ENCODE data around the gene APBB3. TPM values are rescaled to one million over a fixed set of nuclear protein-coding genes. Genes with fewer than 3 reads are reported as not detected.
A peak's percentile ranks its signal among the peaks of the same experiment; 100 is the strongest.

APBB3 gene
- polyA plus RNA-seq, 3 donors, result 4.9 to 211 (median 7.4) TPM

DNA sequence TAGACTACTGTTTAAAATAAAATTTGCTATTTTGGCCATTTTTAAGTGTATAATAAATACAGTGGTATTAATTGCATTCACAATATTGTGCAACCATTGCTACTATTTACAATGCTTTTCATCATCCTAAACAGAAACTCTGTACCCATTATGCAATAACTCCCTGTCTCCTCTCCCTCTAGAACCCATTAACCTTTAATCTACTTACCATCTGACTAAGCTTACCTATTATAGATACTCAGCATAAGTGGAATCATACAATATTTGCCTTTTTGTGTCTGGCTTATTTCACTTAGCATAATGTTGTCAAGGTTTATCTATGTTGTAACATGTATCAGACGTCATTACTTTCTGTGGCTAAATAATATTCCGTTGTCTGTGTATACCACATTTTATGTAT is 42.6 kb upstream of the APBB3 start:
- no CpG with 5 or more reads among the region's 2 CpGs for WGBS (ENCODE audit: insufficient coverage)
- no peak overlapping the region for H3K9ac ChIP-seq (ENCODE audit: insufficient read depth, low read length, poor library complexity, severe bottlenecking)
- intact Hi-C loops (cut with micrococcal nuclease), result no loop called here
- Mint-ChIP-seq H3K27me3 (ENCODE audit: low read depth in 3 of 3) (peaks cover 0 to 5% (median 0%) of the 10 kb centered on the region in 3 donors), H3K36me3 (peaks cover 1 to 4% of the 10 kb centered on the region in 2 donors), H3K9me3 (peaks cover 0 to 4% (median 0%) of the 10 kb centered on the region in 7 donors), H3K4me1 (peaks cover 85% of the 10 kb centered on the region), H3K4me3 (no peak overlapping the region), H3K27ac (peak overlapping the region; percentile 92 to 100 (median 98))
- H3K36me3 ChIP-seq (replicated peaks in 1 of 2; ENCODE audit: control insufficient read depth in 1 of 2, insufficient read depth in 2 of 2, low read length in 2 of 2), result no peaks in the 10 kb centered on the region
- TF ChIP-seq, protein P1, sequence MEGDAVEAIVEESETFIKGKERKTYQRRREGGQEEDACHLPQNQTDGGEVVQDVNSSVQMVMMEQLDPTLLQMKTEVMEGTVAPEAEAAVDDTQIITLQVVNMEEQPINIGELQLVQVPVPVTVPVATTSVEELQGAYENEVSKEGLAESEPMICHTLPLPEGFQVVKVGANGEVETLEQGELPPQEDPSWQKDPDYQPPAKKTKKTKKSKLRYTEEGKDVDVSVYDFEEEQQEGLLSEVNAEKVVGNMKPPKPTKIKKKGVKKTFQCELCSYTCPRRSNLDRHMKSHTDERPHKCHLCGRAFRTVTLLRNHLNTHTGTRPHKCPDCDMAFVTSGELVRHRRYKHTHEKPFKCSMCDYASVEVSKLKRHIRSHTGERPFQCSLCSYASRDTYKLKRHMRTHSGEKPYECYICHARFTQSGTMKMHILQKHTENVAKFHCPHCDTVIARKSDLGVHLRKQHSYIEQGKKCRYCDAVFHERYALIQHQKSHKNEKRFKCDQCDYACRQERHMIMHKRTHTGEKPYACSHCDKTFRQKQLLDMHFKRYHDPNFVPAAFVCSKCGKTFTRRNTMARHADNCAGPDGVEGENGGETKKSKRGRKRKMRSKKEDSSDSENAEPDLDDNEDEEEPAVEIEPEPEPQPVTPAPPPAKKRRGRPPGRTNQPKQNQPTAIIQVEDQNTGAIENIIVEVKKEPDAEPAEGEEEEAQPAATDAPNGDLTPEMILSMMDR (IDR thresholded peaks at IDR 0.05), result no peak
- no peak overlapping the region for H3K4me3 ChIP-seq (replicated peaks in 1 of 3; ENCODE audit: low read depth in 2 of 3, low read length in 3 of 3)
- H4K20me1 ChIP-seq (ENCODE audit: insufficient read depth, low read length), result no peaks in the 10 kb centered on the region
- peaks cover 88 to 99% of the 10 kb centered on the region in 2 donors for H3K4me1 ChIP-seq (ENCODE audit: control insufficient read depth in 1 of 2, insufficient read depth in 2 of 2, low read length in 2 of 2)
- H3K4me2 ChIP-seq (replicated peaks; ENCODE audit: extremely low read depth, low read length, poor library complexity, severe bottlenecking), result peak overlapping the region; percentile 30
- H3K9me3 ChIP-seq (replicated peaks in 1 of 2; ENCODE audit: control insufficient read depth in 1 of 2, insufficient read depth in 1 of 2, low read length in 2 of 2), result no peaks in the 10 kb centered on the region
- no peak overlapping the region for H2AFZ ChIP-seq (ENCODE audit: insufficient read depth, low read depth, low read length, poor library complexity, severe bottlenecking)
- peak; percentile 51 to 90 (median 74) for DNase-seq
- peaks cover 30% of the 10 kb centered on the region for H3K79me2 ChIP-seq (ENCODE audit: insufficient read depth, low read length)
- H3K27me3 ChIP-seq (ENCODE audit: control insufficient read depth in 2 of 2, insufficient read depth in 2 of 2, low read length in 2 of 2), result no peaks in the 10 kb centered on the region
- H3K27ac ChIP-seq (ENCODE audit: low read depth in 1 of 2, low read length in 2 of 2), result peak overlapping the region in 1 of 2 donors; percentile 94

DNA sequence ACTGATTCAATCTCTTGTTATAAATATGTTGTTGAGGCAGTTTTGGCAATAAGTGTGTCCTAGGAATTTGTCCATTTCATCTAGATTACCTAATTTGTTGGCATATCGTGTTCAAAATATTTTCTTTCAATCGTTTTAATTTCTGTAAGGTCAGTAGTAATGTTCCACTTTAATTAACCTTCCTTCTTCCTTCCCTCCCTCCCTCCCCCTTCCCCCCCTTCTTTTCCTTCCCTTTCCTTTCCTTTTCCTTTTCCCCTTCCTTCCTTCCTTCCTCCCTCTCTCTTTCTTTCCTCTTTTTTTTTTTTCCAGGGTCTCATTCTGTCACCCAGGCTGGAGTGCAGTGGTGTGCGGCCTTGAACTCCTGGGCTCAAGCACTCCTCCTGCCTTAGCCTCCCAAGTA is 41.5 kb upstream of the APBB3 start:
- Histone ChIP-seq H2AFZ (ENCODE audit: insufficient read depth, low read depth, low read length, poor library complexity, severe bottlenecking) (no peak overlapping the region), H3K36me3 (replicated peaks in 1 of 2; ENCODE audit: control insufficient read depth in 1 of 2, insufficient read depth in 2 of 2, low read length in 2 of 2) (no peaks in the 10 kb centered on the region), H3K27me3 (ENCODE audit: control insufficient read depth in 2 of 2, insufficient read depth in 2 of 2, low read length in 2 of 2) (no peaks in the 10 kb centered on the region), H3K4me3 (replicated peaks in 1 of 3; ENCODE audit: low read depth in 2 of 3, low read length in 3 of 3) (peak overlapping the region in 1 of 3 experiments; percentile 21), H3K9me3 (replicated peaks in 1 of 2; ENCODE audit: control insufficient read depth in 1 of 2, insufficient read depth in 1 of 2, low read length in 2 of 2) (no peaks in the 10 kb centered on the region), H3K27ac (ENCODE audit: low read depth in 1 of 2, low read length in 2 of 2) (peak overlapping the region; percentile 76 to 94), H3K79me2 (ENCODE audit: insufficient read depth, low read length) (peaks cover 30% of the 10 kb centered on the region), H3K4me2 (replicated peaks; ENCODE audit: extremely low read depth, low read length, poor library complexity, severe bottlenecking) (no peak overlapping the region), H3K9ac (ENCODE audit: insufficient read depth, low read length, poor library complexity, severe bottlenecking) (no peak overlapping the region), H4K20me1 (ENCODE audit: insufficient read depth, low read length) (no peaks in the 10 kb centered on the region), H3K4me1 (ENCODE audit: control insufficient read depth in 1 of 2, insufficient read depth in 2 of 2, low read length in 2 of 2) (peaks cover 90 to 100% of the 10 kb centered on the region in 2 donors)
- Mint-ChIP-seq H3K27me3 (ENCODE audit: low read depth in 3 of 3) (peaks cover 0 to 5% (median 0%) of the 10 kb centered on the region in 3 donors), H3K9me3 (peaks cover 0 to 5% (median 0%) of the 10 kb centered on the region in 7 donors), H3K27ac (peak overlapping the region; percentile 89 to 99 (median 95)), H3K4me3 (no peak overlapping the region), H3K4me1 (peaks cover 84% of the 10 kb centered on the region), H3K36me3 (peaks cover 2 to 5% of the 10 kb centered on the region in 2 donors)
- intact Hi-C loops (cut with micrococcal nuclease), result no loop called here
- 100% methylated on average over 1 of the region's 3 CpGs for WGBS (ENCODE audit: insufficient coverage)
- no peak for DNase-seq
- TF ChIP-seq, protein P1 (IDR thresholded peaks at IDR 0.05), result no peak
